ENCODE data around the gene RMRP. TPM values are rescaled to one million over a fixed set of nuclear protein-coding genes. Genes with fewer than 3 reads are reported as not detected.

The RMRP gene
- total RNA-seq, 4 donors from 2014 or later: 1,650 to 4,855 (median 3,807) TPM

GRCh38 chr9:35658968-35659220 is 1.1 kb upstream of the RMRP start:
- no peak for ATAC-seq

GRCh38 chr9:35658137-35658967 is 533 bp upstream of the RMRP start, which contains the start of gene CCDC107:
TSS of gene CCDC107 (plus strand) at chr9:35658292. CDS start at chr9:35658380, 88 bp downstream.
- no peaks in the 10 kb centered on the region for H3K27me3 ChIP-seq
- H3K27ac ChIP-seq: peak within 1 kb of the TSS; percentile 94 to 100 (median 100)
- peaks cover 0 to 59% (median 8%) of the 10 kb centered on the region in 3 donors for H3K4me1 ChIP-seq
- H3K9me3 ChIP-seq: no peaks in the 10 kb centered on the region
- 0 to 1% methylated on average over 7 to 18 of the region's 67 CpGs for WGBS, 2 donors (ENCODE audit: low coverage in 1 of 2)
- peaks cover 0 to 11% of the 10 kb centered on the region in 2 donors for H3K36me3 ChIP-seq
- no peak for TF ChIP-seq EP300 (IDR thresholded peaks at IDR 0.05)
- peak in 3 of 4 experiments; percentile 57 to 72 (median 69) for TF ChIP-seq CTCF (IDR thresholded peaks at IDR 0.05)
- TF ChIP-seq POLR2A (IDR thresholded peaks at IDR 0.05): peak; percentile 97
- peak; percentile 88 for TF ChIP-seq POLR2AphosphoS5 (IDR thresholded peaks at IDR 0.05)
- H3K4me3 ChIP-seq: peak within 1 kb of the TSS; percentile 70 to 97
- peak; percentile 76 for ATAC-seq

More at GRCh38 chr9:35658968-35659220, 1.1 kb upstream of the RMRP start:
- H3K4me1 ChIP-seq: peaks cover 0 to 64% (median 8%) of the 10 kb centered on the region in 3 donors
- H3K36me3 ChIP-seq: peaks cover 0 to 11% of the 10 kb centered on the region in 2 donors
- H3K4me3 ChIP-seq: peak overlapping the region; percentile 70 to 97
- H3K27ac ChIP-seq: peak overlapping the region; percentile 94 to 100 (median 100)
- no peaks in the 10 kb centered on the region for H3K27me3 ChIP-seq
- no peak for TF ChIP-seq CTCF (IDR thresholded peaks at IDR 0.05)
- no peak for TF ChIP-seq POLR2AphosphoS5 (IDR thresholded peaks at IDR 0.05)
- TF ChIP-seq POLR2A (IDR thresholded peaks at IDR 0.05): no peak
- no peak for TF ChIP-seq EP300 (IDR thresholded peaks at IDR 0.05)
- WGBS, 2 donors (ENCODE audit: low coverage in 1 of 2): 0 to 8% methylated on average over 2 of the region's 2 CpGs
- no peaks in the 10 kb centered on the region for H3K9me3 ChIP-seq

GRCh38 chr9:35656831-35657545 is 831 bp downstream of the RMRP start:
- Histone ChIP-seq H3K9me3 (no peaks in the 10 kb centered on the region), H3K36me3 (peaks cover 0 to 11% of the 10 kb centered on the region in 2 donors), H3K27ac (peak overlapping the region; percentile 94 to 100 (median 100)), H3K4me1 (peaks cover 0 to 45% (median 7%) of the 10 kb centered on the region in 3 donors), H3K4me3 (peak overlapping the region; percentile 1 to 97), H3K27me3 (no peaks in the 10 kb centered on the region)
- TF ChIP-seq CTCF (IDR thresholded peaks at IDR 0.05) (no peak), POLR2AphosphoS5 (IDR thresholded peaks at IDR 0.05) (no peak), POLR2A (IDR thresholded peaks at IDR 0.05) (no peak), EP300 (IDR thresholded peaks at IDR 0.05) (no peak)
- peak; percentile 19 for ATAC-seq
- WGBS, 2 donors (ENCODE audit: low coverage in 1 of 2): 18 to 20% methylated on average over 12 to 24 of the region's 25 CpGs

- TF ChIP-seq POLR2AphosphoS5 (IDR thresholded peaks at IDR 0.05): no peak
- TF ChIP-seq CTCF (IDR thresholded peaks at IDR 0.05): no peak
- TF ChIP-seq POLR2A (IDR thresholded peaks at IDR 0.05): no peak
- TF ChIP-seq EP300 (IDR thresholded peaks at IDR 0.05): no peak
- 80% methylated on average over 8 of the region's 17 CpGs; no CpG with 5 or more reads in 1 of the 2 donors for WGBS, 2 donors (ENCODE audit: low coverage in 1 of 2)
- H3K27ac ChIP-seq: peak overlapping the region; percentile 94 to 100 (median 100)
These were observed 1.5 kb downstream of the RMRP start for GRCh38 chr9:35656348-35656747.

More at GRCh38 chr9:35656348-35656747, 1.5 kb downstream of the RMRP start:
- H3K36me3 ChIP-seq: peaks cover 0 to 11% of the 10 kb centered on the region in 2 donors
- H3K4me1 ChIP-seq: peaks cover 0 to 39% (median under 1%) of the 10 kb centered on the region in 3 donors
- no peaks in the 10 kb centered on the region for H3K27me3 ChIP-seq
- H3K9me3 ChIP-seq: no peaks in the 10 kb centered on the region
- no peak for ATAC-seq
- no peak overlapping the region for H3K4me3 ChIP-seq
